ENCODE results near the gene CD82.
A peak's percentile ranks its signal among the peaks of the same experiment; 100 is the strongest.

CD82 gene

GRCh38 chr11:44597358-44598012 is 32.0 kb downstream of the CD82 start:
- FAIRE-seq (no peak), DNase-seq (ENCODE audit: low spot score) (no peak)

GRCh38 chr11:44598831-44599230 is 33.4 kb downstream of the CD82 start:
- DNase-seq (ENCODE audit: low spot score) = no peak
- FAIRE-seq = no peak

- no peak for FAIRE-seq
These were observed 34.8 kb downstream of the CD82 start for GRCh38 chr11:44600261-44600660.

GRCh38 chr11:44600839-44601383 is 35.4 kb downstream of the CD82 start:
- FAIRE-seq = no peak
- no peak for DNase-seq (ENCODE audit: low spot score)

More at GRCh38 chr11:44600261-44600660, 34.8 kb downstream of the CD82 start:
- no peak for DNase-seq (ENCODE audit: low spot score)

GRCh38 chr11:44601471-44602370 is 36.3 kb downstream of the CD82 start:
- FAIRE-seq (no peak), DNase-seq (ENCODE audit: low spot score) (no peak)

- FAIRE-seq = no peak
These were observed 37.4 kb downstream of the CD82 start for GRCh38 chr11:44602891-44603310.

GRCh38 chr11:44604171-44604581 is 38.7 kb downstream of the CD82 start:
- FAIRE-seq (no peak), DNase-seq (ENCODE audit: low spot score) (no peak)

More at GRCh38 chr11:44602891-44603310, 37.4 kb downstream of the CD82 start:
- DNase-seq (ENCODE audit: low spot score) = no peak

- FAIRE-seq = no peak
These were observed 39.7 kb downstream of the CD82 start for GRCh38 chr11:44605068-44605708.

GRCh38 chr11:44605965-44606364 is 40.5 kb downstream of the CD82 start:
- DNase-seq (ENCODE audit: low spot score) (no peak), FAIRE-seq (peak; percentile 62)

More at GRCh38 chr11:44605068-44605708, 39.7 kb downstream of the CD82 start:
- no peak for DNase-seq (ENCODE audit: low spot score)

- DNase-seq (ENCODE audit: low spot score) (no peak), FAIRE-seq (no peak)
These were observed 41.0 kb downstream of the CD82 start for GRCh38 chr11:44606472-44606871.

GRCh38 chr11:44607319-44607962 is 42.0 kb downstream of the CD82 start:
- FAIRE-seq = no peak
- DNase-seq (ENCODE audit: low spot score) = no peak

GRCh38 chr11:44607987-44608386 is 42.5 kb downstream of the CD82 start:
- DNase-seq (ENCODE audit: low spot score) (no peak), FAIRE-seq (no peak)

GRCh38 chr11:44608651-44608990 is 43.2 kb downstream of the CD82 start:
- FAIRE-seq (no peak), DNase-seq (ENCODE audit: low spot score) (no peak)

- no peak for DNase-seq (ENCODE audit: low spot score)
- FAIRE-seq = no peak
These were observed 43.7 kb downstream of the CD82 start for GRCh38 chr11:44608991-44609782.

GRCh38 chr11:44609783-44610155 is 44.3 kb downstream of the CD82 start:
- no peak for DNase-seq (ENCODE audit: low spot score)
- FAIRE-seq = no peak

GRCh38 chr11:44610186-44610955 is 44.9 kb downstream of the CD82 start:
- FAIRE-seq = no peak

GRCh38 chr11:44611088-44611487 is 45.6 kb downstream of the CD82 start:
- no peak for DNase-seq (ENCODE audit: low spot score)

More at GRCh38 chr11:44610186-44610955, 44.9 kb downstream of the CD82 start:
- no peak for DNase-seq (ENCODE audit: low spot score)

GRCh38 chr11:44611687-44612434 is 46.4 kb downstream of the CD82 start:
- FAIRE-seq (no peak), DNase-seq (ENCODE audit: low spot score) (no peak)

More at GRCh38 chr11:44611088-44611487, 45.6 kb downstream of the CD82 start:
- no peak for FAIRE-seq

GRCh38 chr11:44613153-44613552 is 47.7 kb downstream of the CD82 start:
- no peak for FAIRE-seq
- DNase-seq (ENCODE audit: low spot score) = no peak
